ENCODE measurements around the gene DKK3. TPM values are rescaled to one million over a fixed set of nuclear protein-coding genes. Genes with fewer than 3 reads are reported as not detected.

The DKK3 gene
- total and polyA plus RNA-seq, 5 donors = 2,307 to 3,299 (median 2,883) TPM

- 71% methylated on average over 11 of the region's 11 CpGs for WGBS
- DNase-seq (no peak), ATAC-seq (no peak)
- no peaks in the 10 kb centered on the region for H3K9me3 ChIP-seq (ENCODE audit: control insufficient read depth, low read length)
- H3K27me3 ChIP-seq (ENCODE audit: control insufficient read depth, insufficient read depth) = no peaks in the 10 kb centered on the region
- no peak overlapping the region for H3K27ac ChIP-seq (ENCODE audit: low read length)
- no peak overlapping the region for H3K4me3 ChIP-seq (ENCODE audit: low read length)
- H3K4me1 ChIP-seq (ENCODE audit: control insufficient read depth, insufficient read depth, low read length) = peaks cover 2% of the 10 kb centered on the region
- intact Hi-C loops (cut with DNase I) = loop anchor here in 1 of 4 donors (10.0 kb wide), 1 partner anchor 66 kb away; no protein-coding TSS in a partner anchor
Measured at GRCh38 chr11:11958403-11959231, 49.8 kb downstream of the DKK3 start.

GRCh38 chr11:11956006-11956405, 52.4 kb downstream of the DKK3 start:
- Histone ChIP-seq H3K27me3 (ENCODE audit: control insufficient read depth, insufficient read depth) (no peaks in the 10 kb centered on the region), H3K9me3 (ENCODE audit: control insufficient read depth, low read length) (no peaks in the 10 kb centered on the region), H3K4me1 (ENCODE audit: control insufficient read depth, insufficient read depth, low read length) (no peaks in the 10 kb centered on the region), H3K27ac (ENCODE audit: low read length) (no peak overlapping the region), H3K4me3 (ENCODE audit: low read length) (no peak overlapping the region)
- ATAC-seq = no peak
- 84% methylated on average over 5 of the region's 5 CpGs for WGBS
- intact Hi-C loops (cut with DNase I) = loop anchor here in 1 of 4 donors (10.0 kb wide), 1 partner anchor 69 kb away; no protein-coding TSS in a partner anchor
- no peak for DNase-seq

GRCh38 chr11:11952036-11952435, 56.4 kb downstream of the DKK3 start:
- intact Hi-C loops (cut with DNase I) = loop anchor here in 1 of 4 donors (10.0 kb wide), 1 partner anchor 73 kb away; no protein-coding TSS in a partner anchor
- DNase-seq (no peak), ATAC-seq (no peak)
- H3K4me1 ChIP-seq (ENCODE audit: control insufficient read depth, insufficient read depth, low read length) = no peaks in the 10 kb centered on the region
- H3K27me3 ChIP-seq (ENCODE audit: control insufficient read depth, insufficient read depth) = no peaks in the 10 kb centered on the region
- no peak overlapping the region for H3K27ac ChIP-seq (ENCODE audit: low read length)
- H3K9me3 ChIP-seq (ENCODE audit: control insufficient read depth, low read length) = no peaks in the 10 kb centered on the region
- H3K4me3 ChIP-seq (ENCODE audit: low read length) = no peak overlapping the region

GRCh38 chr11:11949482-11949881, 58.9 kb downstream of the DKK3 start:
- no peaks in the 10 kb centered on the region for H3K27me3 ChIP-seq (ENCODE audit: control insufficient read depth, insufficient read depth)
- intact Hi-C loops (cut with DNase I) = no loop called here
- H3K4me3 ChIP-seq (ENCODE audit: low read length) = no peak overlapping the region
- H3K9me3 ChIP-seq (ENCODE audit: control insufficient read depth, low read length) = no peaks in the 10 kb centered on the region
- no peaks in the 10 kb centered on the region for H3K4me1 ChIP-seq (ENCODE audit: control insufficient read depth, insufficient read depth, low read length)
- DNase-seq (no peak), ATAC-seq (no peak)
- no peak overlapping the region for H3K27ac ChIP-seq (ENCODE audit: low read length)

GRCh38 chr11:11948242-11948947, 60.0 kb downstream of the DKK3 start:
- ATAC-seq = peak in 1 of 2 donors; percentile 56
- WGBS = 84% methylated on average over 2 of the region's 2 CpGs
- Histone ChIP-seq H3K9me3 (ENCODE audit: control insufficient read depth, low read length) (no peaks in the 10 kb centered on the region), H3K27ac (ENCODE audit: low read length) (peak overlapping the region; percentile 52), H3K4me3 (ENCODE audit: low read length) (no peak overlapping the region), H3K4me1 (ENCODE audit: control insufficient read depth, insufficient read depth, low read length) (no peaks in the 10 kb centered on the region), H3K27me3 (ENCODE audit: control insufficient read depth, insufficient read depth) (no peaks in the 10 kb centered on the region)
- intact Hi-C loops (cut with DNase I) = no loop called here
- no peak for DNase-seq

GRCh38 chr11:11947825-11948224, 60.6 kb downstream of the DKK3 start:
- no peak overlapping the region for H3K4me3 ChIP-seq (ENCODE audit: low read length)
- peak overlapping the region; percentile 52 for H3K27ac ChIP-seq (ENCODE audit: low read length)
- no peak for ATAC-seq
- no peaks in the 10 kb centered on the region for H3K9me3 ChIP-seq (ENCODE audit: control insufficient read depth, low read length)
- H3K4me1 ChIP-seq (ENCODE audit: control insufficient read depth, insufficient read depth, low read length) = no peaks in the 10 kb centered on the region
- no peak for DNase-seq
- intact Hi-C loops (cut with DNase I) = no loop called here
- no peaks in the 10 kb centered on the region for H3K27me3 ChIP-seq (ENCODE audit: control insufficient read depth, insufficient read depth)
- 63% methylated on average over 4 of the region's 4 CpGs for WGBS

- no peak for DNase-seq
- H3K4me3 ChIP-seq (ENCODE audit: low read length) = no peak overlapping the region
- H3K4me1 ChIP-seq (ENCODE audit: control insufficient read depth, insufficient read depth, low read length) = no peaks in the 10 kb centered on the region
- peak overlapping the region; percentile 25 for H3K27ac ChIP-seq (ENCODE audit: low read length)
- WGBS = 95% methylated on average over 2 of the region's 2 CpGs
- no peak for ATAC-seq
- no peaks in the 10 kb centered on the region for H3K9me3 ChIP-seq (ENCODE audit: control insufficient read depth, low read length)
- intact Hi-C loops (cut with DNase I) = no loop called here
- H3K27me3 ChIP-seq (ENCODE audit: control insufficient read depth, insufficient read depth) = no peaks in the 10 kb centered on the region
Measured at GRCh38 chr11:11946878-11947277, 61.5 kb downstream of the DKK3 start.

- WGBS = 64% methylated on average over 2 of the region's 2 CpGs
- Histone ChIP-seq H3K27me3 (ENCODE audit: control insufficient read depth, insufficient read depth) (no peaks in the 10 kb centered on the region), H3K27ac (ENCODE audit: low read length) (no peak overlapping the region), H3K4me3 (ENCODE audit: low read length) (no peak overlapping the region), H3K4me1 (ENCODE audit: control insufficient read depth, insufficient read depth, low read length) (no peaks in the 10 kb centered on the region), H3K9me3 (ENCODE audit: control insufficient read depth, low read length) (no peaks in the 10 kb centered on the region)
- ATAC-seq (no peak), DNase-seq (no peak)
- intact Hi-C loops (cut with DNase I) = no loop called here
Measured at GRCh38 chr11:11946180-11946579, 62.2 kb downstream of the DKK3 start.

GRCh38 chr11:11944444-11944843, 64.0 kb downstream of the DKK3 start:
- DNase-seq (no peak), ATAC-seq (no peak)
- H3K4me3 ChIP-seq (ENCODE audit: low read length) = no peak overlapping the region
- no peaks in the 10 kb centered on the region for H3K27me3 ChIP-seq (ENCODE audit: control insufficient read depth, insufficient read depth)
- no peak overlapping the region for H3K27ac ChIP-seq (ENCODE audit: low read length)
- WGBS = 89% methylated on average over 5 of the region's 5 CpGs
- no peaks in the 10 kb centered on the region for H3K4me1 ChIP-seq (ENCODE audit: control insufficient read depth, insufficient read depth, low read length)
- H3K9me3 ChIP-seq (ENCODE audit: control insufficient read depth, low read length) = no peaks in the 10 kb centered on the region
- intact Hi-C loops (cut with DNase I) = no loop called here

GRCh38 chr11:11942668-11943067, 65.8 kb downstream of the DKK3 start:
- H3K9me3 ChIP-seq (ENCODE audit: control insufficient read depth, low read length) = no peaks in the 10 kb centered on the region
- no peak overlapping the region for H3K4me3 ChIP-seq (ENCODE audit: low read length)
- WGBS = 71% methylated on average over 3 of the region's 3 CpGs
- ATAC-seq (no peak), DNase-seq (no peak)
- no peaks in the 10 kb centered on the region for H3K4me1 ChIP-seq (ENCODE audit: control insufficient read depth, insufficient read depth, low read length)
- H3K27ac ChIP-seq (ENCODE audit: low read length) = no peak overlapping the region
- no peaks in the 10 kb centered on the region for H3K27me3 ChIP-seq (ENCODE audit: control insufficient read depth, insufficient read depth)
- intact Hi-C loops (cut with DNase I) = no loop called here

- Histone ChIP-seq H3K4me3 (ENCODE audit: low read length) (no peak overlapping the region), H3K9me3 (ENCODE audit: control insufficient read depth, low read length) (no peaks in the 10 kb centered on the region)
Measured at GRCh38 chr11:11940551-11940950, 67.9 kb downstream of the DKK3 start.

More at GRCh38 chr11:11940551-11940950, 67.9 kb downstream of the DKK3 start:
- ATAC-seq (no peak), DNase-seq (no peak)
- H3K27me3 ChIP-seq (ENCODE audit: control insufficient read depth, insufficient read depth) = no peaks in the 10 kb centered on the region
- H3K27ac ChIP-seq (ENCODE audit: low read length) = no peak overlapping the region
- no peaks in the 10 kb centered on the region for H3K4me1 ChIP-seq (ENCODE audit: control insufficient read depth, insufficient read depth, low read length)
- intact Hi-C loops (cut with DNase I) = no loop called here
